Type B pancreatic cell (in vitro differentiated cells): ENCODE data around the gene NOX5. TPM values are rescaled to one million over a fixed set of nuclear protein-coding genes. Genes with fewer than 3 reads are reported as not detected.
A peak's percentile ranks its signal among the peaks of the same experiment; 100 is the strongest.

ENCODE experiments used
- DNase-seq: peaks from one replicate; pipeline ENCODE4 v3.0.0; 2021; ENCODE audit warnings: mixed read lengths; ENCODE audit not compliant: unreplicated experiment; ENCODE audit errors: extremely low spot score
- H3K27ac Mint-ChIP-seq: 2 replicates; pipeline ENCODE4 v1.8.0; 2021; ENCODE audit warnings: mild to moderate bottlenecking, mixed read lengths
- H3K27me3 Mint-ChIP-seq: 2 replicates; pipeline ENCODE4 v1.8.0; 2021; ENCODE audit warnings: mixed read lengths
- H3K36me3 Mint-ChIP-seq: 2 replicates; pipeline ENCODE4 v1.8.0; 2021; ENCODE audit warnings: mixed read lengths
- H3K4me1 Mint-ChIP-seq: one replicate; pipeline ENCODE4 v1.8.0; 2021; ENCODE audit warnings: mixed read lengths; ENCODE audit not compliant: unreplicated experiment
- H3K4me3 Mint-ChIP-seq: 2 replicates; pipeline ENCODE4 v1.8.0; 2021; ENCODE audit warnings: mild to moderate bottlenecking, mixed read lengths
- H3K9me3 Mint-ChIP-seq: 2 replicates; pipeline ENCODE4 v1.8.0; 2021; ENCODE audit warnings: mixed read lengths
- total RNA-seq: library from RNA; stranded (reverse); gene quantifications from 2 replicates; pipeline ENCODE4 v1.2.1, GENCODE V29; 2021; ENCODE audit warnings: low replicate concordance
- TF ChIP-seq, protein P1 (sequence below): fragments of 200-600 bp; sonication (generic); conservative IDR thresholded peaks from 2 replicates; pipeline ENCODE4 v1.5.0; 2021; ENCODE audit warnings: antibody characterized with exemption, mild to moderate bottlenecking

NOX5 gene
- total RNA-seq, 1 donor from 2014 or later: not detected

DNA sequence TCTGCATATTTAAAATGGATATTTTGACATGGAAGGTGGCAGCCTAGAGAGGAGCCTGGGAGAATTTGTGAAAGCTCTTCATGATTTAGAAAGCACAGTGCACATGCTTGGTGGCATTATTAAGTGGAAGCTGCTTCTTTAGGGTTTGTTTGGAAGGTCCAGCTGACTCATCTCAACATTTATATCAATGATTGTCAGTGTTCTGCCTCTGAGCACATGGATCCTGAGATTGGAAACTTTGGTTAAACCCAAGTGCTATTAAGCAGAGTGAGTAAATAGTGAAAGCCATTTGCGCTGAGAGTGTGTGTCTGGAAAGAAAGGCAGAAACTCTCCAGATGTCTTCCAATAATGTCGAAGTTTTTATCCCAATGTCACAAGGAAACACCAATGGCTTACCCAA, 7.4 kb downstream of the NOX5 start:
- no peak overlapping the region for H3K27ac Mint-ChIP-seq
- no peaks in the 10 kb centered on the region for H3K4me1 Mint-ChIP-seq
- DNase-seq: no peak
- TF ChIP-seq, protein P1, sequence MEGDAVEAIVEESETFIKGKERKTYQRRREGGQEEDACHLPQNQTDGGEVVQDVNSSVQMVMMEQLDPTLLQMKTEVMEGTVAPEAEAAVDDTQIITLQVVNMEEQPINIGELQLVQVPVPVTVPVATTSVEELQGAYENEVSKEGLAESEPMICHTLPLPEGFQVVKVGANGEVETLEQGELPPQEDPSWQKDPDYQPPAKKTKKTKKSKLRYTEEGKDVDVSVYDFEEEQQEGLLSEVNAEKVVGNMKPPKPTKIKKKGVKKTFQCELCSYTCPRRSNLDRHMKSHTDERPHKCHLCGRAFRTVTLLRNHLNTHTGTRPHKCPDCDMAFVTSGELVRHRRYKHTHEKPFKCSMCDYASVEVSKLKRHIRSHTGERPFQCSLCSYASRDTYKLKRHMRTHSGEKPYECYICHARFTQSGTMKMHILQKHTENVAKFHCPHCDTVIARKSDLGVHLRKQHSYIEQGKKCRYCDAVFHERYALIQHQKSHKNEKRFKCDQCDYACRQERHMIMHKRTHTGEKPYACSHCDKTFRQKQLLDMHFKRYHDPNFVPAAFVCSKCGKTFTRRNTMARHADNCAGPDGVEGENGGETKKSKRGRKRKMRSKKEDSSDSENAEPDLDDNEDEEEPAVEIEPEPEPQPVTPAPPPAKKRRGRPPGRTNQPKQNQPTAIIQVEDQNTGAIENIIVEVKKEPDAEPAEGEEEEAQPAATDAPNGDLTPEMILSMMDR: no peak
- no peaks in the 10 kb centered on the region for H3K36me3 Mint-ChIP-seq
- no peak overlapping the region for H3K4me3 Mint-ChIP-seq
- no peaks in the 10 kb centered on the region for H3K9me3 Mint-ChIP-seq
- no peaks in the 10 kb centered on the region for H3K27me3 Mint-ChIP-seq

GRCh38 chr15:69025320-69025719, 10.8 kb downstream of the NOX5 start:
- TF ChIP-seq, protein P1: no peak
- Mint-ChIP-seq H3K4me3 (no peak overlapping the region), H3K4me1 (no peaks in the 10 kb centered on the region), H3K36me3 (no peaks in the 10 kb centered on the region), H3K27me3 (peaks cover 3% of the 10 kb centered on the region), H3K9me3 (no peaks in the 10 kb centered on the region), H3K27ac (no peak overlapping the region)
- no peak for DNase-seq

DNA sequence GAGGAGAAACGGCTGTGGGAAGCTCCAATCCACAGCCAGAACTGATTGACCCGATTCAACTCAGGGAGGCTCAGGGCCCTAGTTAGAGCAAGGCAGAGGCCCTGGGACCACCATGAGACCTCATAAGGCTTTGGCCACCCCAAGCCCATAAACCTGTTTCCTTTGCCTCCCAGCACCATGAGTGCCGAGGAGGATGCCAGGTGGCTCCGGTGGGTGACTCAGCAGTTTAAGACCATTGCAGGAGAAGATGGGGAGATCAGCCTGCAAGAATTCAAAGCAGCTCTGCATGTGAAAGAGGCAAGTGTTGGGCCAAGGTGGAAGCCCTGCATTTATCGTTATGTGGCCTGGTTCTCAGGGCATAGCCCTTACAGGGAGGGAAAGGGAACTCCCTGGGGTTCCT, 11.9 kb downstream of the NOX5 start:
- TF ChIP-seq, protein P1: no peak
- peaks cover 3% of the 10 kb centered on the region for H3K27me3 Mint-ChIP-seq
- no peaks in the 10 kb centered on the region for H3K36me3 Mint-ChIP-seq
- no peak overlapping the region for H3K4me3 Mint-ChIP-seq
- H3K9me3 Mint-ChIP-seq: no peaks in the 10 kb centered on the region
- no peak for DNase-seq
- no peak overlapping the region for H3K27ac Mint-ChIP-seq
- H3K4me1 Mint-ChIP-seq: peaks cover 4% of the 10 kb centered on the region

DNA sequence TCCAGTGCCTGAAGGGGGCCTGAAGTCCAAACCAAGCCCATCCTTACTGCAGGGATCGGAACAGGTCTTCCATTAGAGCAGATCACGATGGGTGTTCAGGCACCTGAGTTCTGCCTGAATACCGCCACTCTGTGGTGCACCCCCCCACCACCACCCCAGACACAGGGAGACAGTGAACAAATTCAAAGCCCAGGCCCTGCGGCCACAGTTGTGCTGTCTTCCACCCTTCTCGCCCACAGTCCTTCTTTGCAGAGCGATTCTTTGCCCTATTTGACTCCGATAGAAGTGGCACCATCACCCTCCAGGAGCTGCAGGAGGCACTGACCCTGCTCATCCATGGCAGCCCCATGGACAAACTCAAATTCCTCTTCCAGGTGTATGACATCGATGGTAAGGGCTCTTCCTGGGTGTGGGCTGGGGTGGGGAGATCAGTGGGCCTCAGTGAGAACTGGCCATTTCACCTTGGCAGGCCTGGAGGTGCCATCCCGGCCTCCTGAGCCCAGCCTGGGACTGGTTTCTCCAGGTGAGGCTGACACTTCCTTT, 13.6 kb downstream of the NOX5 start:
- TF ChIP-seq, protein P1: no peak
- Mint-ChIP-seq H3K4me3 (no peak overlapping the region), H3K27me3 (peaks cover 6% of the 10 kb centered on the region), H3K9me3 (no peaks in the 10 kb centered on the region), H3K36me3 (no peaks in the 10 kb centered on the region), H3K27ac (no peak overlapping the region), H3K4me1 (peaks cover 4% of the 10 kb centered on the region)
- DNase-seq: no peak

- Mint-ChIP-seq H3K27ac (no peak overlapping the region), H3K4me1 (peaks cover 4% of the 10 kb centered on the region), H3K4me3 (peak overlapping the region; percentile 81), H3K27me3 (peaks cover 6% of the 10 kb centered on the region), H3K36me3 (no peaks in the 10 kb centered on the region), H3K9me3 (no peaks in the 10 kb centered on the region)
- DNase-seq: no peak
- TF ChIP-seq, protein P1: peak; percentile 67
Observed at GRCh38 chr15:69031013-69032001, 16.8 kb downstream of the NOX5 start.
